GF-D8 (cell line): ENCODE data around the gene PTPRM.

ENCODE experiments used
- DNase-seq: peaks from one replicate; lab custom pipeline; 2025; lab: John Stamatoyannopoulos, UW

Gene PTPRM

GRCh38 chr18:7600036-7600435, 32.9 kb downstream of the PTPRM start:
- DNase-seq: no peak

DNA sequence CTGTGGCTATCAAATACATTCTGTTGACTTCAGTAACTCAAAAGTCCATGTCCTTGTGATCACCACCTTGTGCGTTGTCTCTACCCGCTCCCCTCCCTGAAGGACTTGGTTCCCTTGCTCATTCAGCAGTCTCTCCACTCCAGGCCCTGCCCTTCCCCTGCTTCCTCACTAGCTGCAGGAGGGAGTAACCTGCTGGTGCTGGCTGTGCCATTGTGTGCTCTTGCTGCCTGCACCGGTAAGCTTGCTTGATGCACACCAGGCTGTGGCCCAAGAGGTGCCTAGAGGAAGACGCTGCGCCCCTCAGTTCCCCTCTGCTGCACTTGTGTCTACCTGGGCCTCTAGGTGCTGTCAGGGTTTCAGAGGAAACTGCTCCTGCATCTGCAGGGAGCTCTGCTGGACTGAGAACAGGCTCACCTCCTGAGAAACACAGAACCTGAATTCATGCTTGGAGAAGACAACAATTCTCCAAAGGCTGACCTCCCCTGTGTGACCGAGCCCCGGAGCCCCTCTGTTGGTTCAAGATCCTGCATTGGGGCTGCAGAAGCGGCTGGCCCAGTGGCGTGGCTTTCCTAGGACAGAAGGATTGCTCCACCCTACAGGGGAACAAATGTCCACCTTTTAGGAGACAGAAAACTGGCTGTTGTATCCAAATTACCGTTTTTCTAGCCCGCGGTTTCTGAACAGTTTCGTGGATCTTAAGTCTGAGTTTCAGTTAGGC, 33.6 kb downstream of the PTPRM start:
- DNase-seq: no peak

GRCh38 chr18:7601246-7601615, 34.1 kb downstream of the PTPRM start:
- no peak for DNase-seq

- DNase-seq: no peak
These were observed 34.8 kb downstream of the PTPRM start for GRCh38 chr18:7601936-7602335.

DNA sequence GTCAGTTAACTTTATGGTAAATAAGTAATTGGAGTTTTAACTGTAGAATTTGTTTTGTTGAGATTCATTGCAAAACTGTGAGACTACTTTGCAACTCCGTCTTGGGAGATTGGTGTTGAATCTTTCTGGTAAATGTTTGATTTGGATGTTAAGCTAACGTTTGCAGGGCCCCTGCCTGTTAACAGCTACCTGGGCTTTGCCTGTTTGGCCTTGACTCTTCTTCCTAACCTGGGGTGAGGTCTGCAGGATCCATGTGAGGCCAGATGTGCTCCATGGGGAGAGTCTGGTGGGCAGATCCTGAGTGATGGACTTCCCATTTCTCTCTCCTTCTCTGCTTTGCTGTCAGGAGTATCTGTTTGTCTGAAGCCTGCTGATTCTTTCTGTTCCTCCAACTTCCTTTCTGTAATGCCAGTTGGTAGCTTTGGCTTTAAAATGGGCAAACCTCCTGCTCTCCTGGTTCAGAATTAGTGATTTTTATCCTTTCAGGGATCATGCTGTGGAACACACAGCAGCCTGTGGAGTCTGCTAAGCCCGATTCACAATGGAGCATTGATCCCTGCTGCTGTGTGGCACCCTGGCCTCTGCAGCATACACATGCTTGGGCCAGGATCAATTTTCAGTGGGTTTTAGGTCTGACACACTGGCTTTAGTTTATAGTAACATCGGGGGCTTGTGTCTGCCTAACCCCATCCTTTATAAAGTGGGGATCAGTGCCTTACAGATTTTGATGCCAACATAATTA, 36.3 kb downstream of the PTPRM start:
- DNase-seq: no peak

DNA sequence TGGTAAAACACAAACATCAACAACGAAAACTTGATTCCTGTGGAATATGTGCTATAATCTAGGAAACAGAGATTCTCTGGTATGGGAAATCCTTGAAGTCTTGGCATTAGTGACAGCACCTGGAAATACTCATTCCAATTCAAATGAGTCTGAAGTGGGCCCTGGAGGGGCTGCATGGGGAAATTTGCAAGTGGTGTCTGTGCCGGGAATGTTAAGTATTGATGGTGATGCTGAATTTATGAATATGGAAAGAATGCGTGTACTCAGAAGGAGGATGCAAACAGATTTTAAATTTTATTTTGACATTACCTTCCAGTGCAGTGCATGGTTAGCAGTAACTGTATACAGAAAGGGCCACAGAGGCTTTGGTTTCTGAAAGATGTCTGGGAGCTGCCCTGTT, 37.2 kb downstream of the PTPRM start:
- no peak for DNase-seq

- no peak for DNase-seq
These were observed 38.6 kb downstream of the PTPRM start for GRCh38 chr18:7605705-7606104.

GRCh38 chr18:7607540-7608173, 40.5 kb downstream of the PTPRM start:
- no peak for DNase-seq

- DNase-seq: no peak
These were observed 41.0 kb downstream of the PTPRM start for GRCh38 chr18:7608174-7608550.

DNA sequence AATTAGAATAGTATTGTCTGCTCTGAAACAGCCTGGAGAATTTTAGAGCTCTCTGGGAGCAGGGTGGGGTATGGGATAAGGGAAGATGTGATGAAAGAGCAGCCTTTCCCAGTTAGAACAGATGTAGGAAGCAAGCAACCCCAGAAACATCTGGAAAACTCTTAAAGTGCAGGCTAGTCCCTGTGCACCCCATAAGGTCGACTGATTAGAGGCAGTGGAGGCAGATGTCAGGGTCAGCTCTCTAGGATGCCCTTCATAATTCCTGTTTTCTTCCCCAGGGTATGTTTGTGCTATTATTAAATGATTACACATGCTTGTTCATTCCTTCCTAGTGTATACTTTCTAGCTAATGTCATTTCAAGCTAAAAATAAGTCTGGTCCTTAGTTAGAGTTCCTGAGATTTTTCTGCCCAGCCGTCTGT, 41.7 kb downstream of the PTPRM start:
- no peak for DNase-seq

GRCh38 chr18:7609617-7610016, 42.5 kb downstream of the PTPRM start:
- DNase-seq: no peak

GRCh38 chr18:7614042-7614441, 46.9 kb downstream of the PTPRM start:
- DNase-seq: no peak

GRCh38 chr18:7615840-7616239, 48.7 kb downstream of the PTPRM start:
- no peak for DNase-seq

DNA sequence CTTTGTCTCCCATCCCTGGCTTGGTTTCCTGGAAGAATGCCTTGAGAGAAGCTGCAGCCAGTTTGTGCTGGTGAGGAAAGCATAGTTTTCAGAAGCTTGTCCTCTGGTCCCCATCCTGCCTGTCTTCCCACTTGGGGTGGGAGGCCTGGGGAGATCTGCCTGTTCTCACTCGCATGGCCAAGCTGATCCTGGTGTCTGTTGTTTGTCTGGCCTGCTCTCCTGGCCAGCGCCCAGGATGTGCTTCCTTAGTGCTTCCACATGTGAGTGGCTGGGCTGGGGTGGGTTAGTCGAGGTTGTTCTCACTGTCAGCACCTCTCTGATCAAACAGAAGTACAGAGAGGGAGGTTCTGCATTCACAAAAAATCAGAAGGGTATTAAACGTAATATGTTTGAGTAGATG, 49.5 kb downstream of the PTPRM start:
- DNase-seq: no peak

GRCh38 chr18:7617738-7618422, 50.8 kb downstream of the PTPRM start:
- no peak for DNase-seq

GRCh38 chr18:7618891-7619442, 51.9 kb downstream of the PTPRM start:
- DNase-seq: no peak

- DNase-seq: no peak
These were observed 52.6 kb downstream of the PTPRM start for GRCh38 chr18:7619676-7620075.

DNA sequence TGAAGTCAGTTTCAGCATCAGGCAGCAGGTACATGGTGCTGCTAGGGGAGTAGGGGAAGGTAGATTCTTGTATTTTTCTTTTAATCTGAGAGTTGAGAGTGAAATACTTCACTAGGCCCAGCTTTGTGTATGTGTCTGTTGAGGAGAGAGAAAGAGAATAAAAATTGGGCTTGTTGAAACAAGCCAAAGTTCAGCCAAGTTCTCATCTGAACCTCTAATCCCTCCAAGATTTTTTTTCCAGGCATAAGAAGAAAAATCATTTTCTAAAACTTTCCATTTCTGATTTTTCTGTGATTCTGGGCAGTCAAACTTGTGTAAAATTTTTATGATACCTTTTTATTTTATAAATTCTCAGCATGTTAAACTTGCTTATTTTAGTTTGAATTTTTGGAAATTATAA, 55.6 kb downstream of the PTPRM start:
- no peak for DNase-seq

DNA sequence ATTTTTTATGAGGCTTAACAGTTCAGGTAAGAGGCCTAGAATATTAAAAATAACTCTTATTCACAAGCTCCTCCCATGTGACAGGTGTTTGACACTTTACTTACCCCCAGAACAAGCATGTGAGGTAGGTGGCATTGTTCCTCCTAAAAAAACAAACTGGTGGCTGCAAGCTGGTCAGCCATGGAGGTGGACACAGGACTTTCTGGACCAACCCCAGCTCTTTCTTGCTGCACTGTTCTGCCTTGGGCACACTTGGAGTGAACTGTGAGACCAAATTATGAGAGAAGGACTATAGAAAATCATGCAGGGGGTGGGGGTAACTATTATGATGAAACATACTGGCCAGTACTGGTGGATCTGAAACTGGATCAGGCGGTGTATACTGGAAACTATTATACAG, 56.6 kb downstream of the PTPRM start:
- DNase-seq: no peak

DNA sequence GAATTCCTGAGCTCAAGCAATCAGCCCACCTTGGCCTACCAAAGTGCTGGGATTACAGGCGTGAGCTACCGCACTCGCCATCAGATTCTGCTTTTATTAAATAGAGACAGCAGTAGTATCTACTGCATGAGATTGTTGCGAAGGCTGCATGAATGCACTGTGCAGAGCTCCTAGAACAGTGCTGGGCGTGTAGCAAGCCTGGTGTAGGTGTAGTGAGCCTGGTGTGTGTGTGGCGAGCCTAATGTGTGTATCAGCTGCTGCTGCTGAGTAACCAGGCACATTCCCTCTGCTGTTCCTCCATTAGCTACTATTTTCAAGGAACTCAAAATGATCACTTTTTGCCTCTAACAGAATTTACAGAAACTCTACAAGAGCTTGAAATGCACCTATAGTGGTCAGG, 57.6 kb downstream of the PTPRM start:
- no peak for DNase-seq

- DNase-seq: no peak
These were observed 59.2 kb downstream of the PTPRM start for GRCh38 chr18:7626175-7626921.
